Fibroblast of mammary gland (primary cell): Measurements from ENCODE around the gene ATP13A2.
"Not testable (repeated sequence)": the region's sequence is repeated elsewhere in the genome, so short reads cannot be mapped to it uniquely, and the experiment has no call there.

Experiments used
- DNase-seq: peaks from one replicate; pipeline ENCODE4 v3.0.0-alpha.2; 2010; ENCODE audit warnings: low read depth
- H3K4me3 ChIP-seq: 2 replicates; pipeline ENCODE4 v1.5.1; 2011; ENCODE audit warnings: low read depth, mild to moderate bottlenecking, low read length, moderate library complexity; ENCODE audit not compliant: control insufficient read depth
- CTCF ChIP-seq: conservative IDR thresholded peaks from 2 replicates; pipeline ENCODE4 v1.5.1; 2011; ENCODE audit warnings: low read depth, low read length, inconsistent platforms; ENCODE audit not compliant: control insufficient read depth, insufficient read depth

Gene ATP13A2

GRCh38 chr1:16968372-16968771 is 43.4 kb downstream of the ATP13A2 start:
- no peak for DNase-seq
- no peak overlapping the region for H3K4me3 ChIP-seq
- no peak for TF ChIP-seq CTCF

- H3K4me3 ChIP-seq, result no peak overlapping the region
- no peak for DNase-seq
- no peak for TF ChIP-seq CTCF
Measured at GRCh38 chr1:16967962-16968361, 43.8 kb downstream of the ATP13A2 start.

- TF ChIP-seq CTCF, result no peak
- H3K4me3 ChIP-seq, result no peak overlapping the region
- peak; percentile 48 for DNase-seq
Measured at GRCh38 chr1:16967095-16967575, 44.6 kb downstream of the ATP13A2 start.

GRCh38 chr1:16966282-16966681 is 45.4 kb downstream of the ATP13A2 start:
- no peak for DNase-seq
- no peak overlapping the region for H3K4me3 ChIP-seq
- no peak for TF ChIP-seq CTCF

- TF ChIP-seq CTCF, result no peak
- no peak for DNase-seq
- H3K4me3 ChIP-seq, result no peak overlapping the region
Measured at GRCh38 chr1:16965486-16966067, 46.2 kb downstream of the ATP13A2 start.

GRCh38 chr1:16964169-16964568 is 47.6 kb downstream of the ATP13A2 start:
- not testable (repeated sequence) for H3K4me3 ChIP-seq, DNase-seq

- peak overlapping the region; percentile 15 for H3K4me3 ChIP-seq
Measured at GRCh38 chr1:16961297-16962133, 50.2 kb downstream of the ATP13A2 start.

More at GRCh38 chr1:16961297-16962133, 50.2 kb downstream of the ATP13A2 start:
- no peak for DNase-seq
- TF ChIP-seq CTCF, result no peak
